Measurements from ENCODE around the gene ZNF407.

Gene ZNF407

DNA sequence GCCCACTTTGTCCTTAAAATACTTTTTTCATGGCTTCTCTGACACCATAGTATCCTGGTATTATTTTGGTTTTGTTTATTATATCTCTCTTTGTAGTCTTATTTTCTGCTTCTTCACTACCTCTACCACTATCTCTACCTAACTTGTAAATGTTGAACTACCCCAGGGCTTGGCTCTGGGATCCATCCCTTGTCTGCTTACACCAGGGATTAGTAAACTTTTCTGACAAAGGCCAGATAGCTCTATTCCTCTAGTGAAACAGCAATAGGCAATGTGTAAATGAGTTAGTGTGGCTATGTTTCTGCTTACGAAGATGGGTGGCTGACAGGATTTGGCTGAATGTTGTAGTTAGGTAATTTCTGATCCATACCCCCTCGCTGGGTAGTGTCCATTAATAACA lies 76.8 kb downstream of the ZNF407 start:
- ChIA-PET CTCF (no interaction called here), POLR2A (no interaction called here)
- TF ChIP-seq ZNF404 (tag by site-specific recombination; IDR thresholded peaks at IDR 0.05), result no peak
- TF ChIP-seq WT1 (tag by site-specific recombination; IDR thresholded peaks at IDR 0.05), result no peak
- TF ChIP-seq, protein P1, sequence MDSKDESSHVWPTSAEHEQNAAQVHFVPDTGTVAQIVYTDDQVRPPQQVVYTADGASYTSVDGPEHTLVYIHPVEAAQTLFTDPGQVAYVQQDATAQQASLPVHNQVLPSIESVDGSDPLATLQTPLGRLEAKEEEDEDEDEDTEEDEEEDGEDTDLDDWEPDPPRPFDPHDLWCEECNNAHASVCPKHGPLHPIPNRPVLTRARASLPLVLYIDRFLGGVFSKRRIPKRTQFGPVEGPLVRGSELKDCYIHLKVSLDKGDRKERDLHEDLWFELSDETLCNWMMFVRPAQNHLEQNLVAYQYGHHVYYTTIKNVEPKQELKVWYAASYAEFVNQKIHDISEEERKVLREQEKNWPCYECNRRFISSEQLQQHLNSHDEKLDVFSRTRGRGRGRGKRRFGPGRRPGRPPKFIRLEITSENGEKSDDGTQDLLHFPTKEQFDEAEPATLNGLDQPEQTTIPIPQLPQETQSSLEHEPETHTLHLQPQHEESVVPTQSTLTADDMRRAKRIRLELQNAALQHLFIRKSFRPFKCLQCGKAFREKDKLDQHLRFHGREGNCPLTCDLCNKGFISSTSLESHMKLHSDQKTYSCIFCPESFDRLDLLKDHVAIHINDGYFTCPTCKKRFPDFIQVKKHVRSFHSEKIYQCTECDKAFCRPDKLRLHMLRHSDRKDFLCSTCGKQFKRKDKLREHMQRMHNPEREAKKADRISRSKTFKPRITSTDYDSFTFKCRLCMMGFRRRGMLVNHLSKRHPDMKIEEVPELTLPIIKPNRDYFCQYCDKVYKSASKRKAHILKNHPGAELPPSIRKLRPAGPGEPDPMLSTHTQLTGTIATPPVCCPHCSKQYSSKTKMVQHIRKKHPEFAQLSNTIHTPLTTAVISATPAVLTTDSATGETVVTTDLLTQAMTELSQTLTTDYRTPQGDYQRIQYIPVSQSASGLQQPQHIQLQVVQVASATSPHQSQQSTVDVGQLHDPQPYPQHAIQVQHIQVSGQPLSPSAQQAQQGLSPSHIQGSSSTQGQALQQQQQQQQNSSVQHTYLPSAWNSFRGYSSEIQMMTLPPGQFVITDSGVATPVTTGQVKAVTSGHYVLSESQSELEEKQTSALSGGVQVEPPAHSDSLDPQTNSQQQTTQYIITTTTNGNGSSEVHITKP (tag by site-specific recombination; IDR thresholded peaks at IDR 0.05), result no peak
- no peak for TF ChIP-seq ZNF837 (tag by site-specific recombination; IDR thresholded peaks at IDR 0.05)
- no peak for TF ChIP-seq KLF16 (tag by site-specific recombination; IDR thresholded peaks at IDR 0.05)
- TF ChIP-seq, protein P2, sequence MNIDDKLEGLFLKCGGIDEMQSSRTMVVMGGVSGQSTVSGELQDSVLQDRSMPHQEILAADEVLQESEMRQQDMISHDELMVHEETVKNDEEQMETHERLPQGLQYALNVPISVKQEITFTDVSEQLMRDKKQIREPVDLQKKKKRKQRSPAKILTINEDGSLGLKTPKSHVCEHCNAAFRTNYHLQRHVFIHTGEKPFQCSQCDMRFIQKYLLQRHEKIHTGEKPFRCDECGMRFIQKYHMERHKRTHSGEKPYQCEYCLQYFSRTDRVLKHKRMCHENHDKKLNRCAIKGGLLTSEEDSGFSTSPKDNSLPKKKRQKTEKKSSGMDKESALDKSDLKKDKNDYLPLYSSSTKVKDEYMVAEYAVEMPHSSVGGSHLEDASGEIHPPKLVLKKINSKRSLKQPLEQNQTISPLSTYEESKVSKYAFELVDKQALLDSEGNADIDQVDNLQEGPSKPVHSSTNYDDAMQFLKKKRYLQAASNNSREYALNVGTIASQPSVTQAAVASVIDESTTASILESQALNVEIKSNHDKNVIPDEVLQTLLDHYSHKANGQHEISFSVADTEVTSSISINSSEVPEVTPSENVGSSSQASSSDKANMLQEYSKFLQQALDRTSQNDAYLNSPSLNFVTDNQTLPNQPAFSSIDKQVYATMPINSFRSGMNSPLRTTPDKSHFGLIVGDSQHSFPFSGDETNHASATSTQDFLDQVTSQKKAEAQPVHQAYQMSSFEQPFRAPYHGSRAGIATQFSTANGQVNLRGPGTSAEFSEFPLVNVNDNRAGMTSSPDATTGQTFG (tag by site-specific recombination; IDR thresholded peaks at IDR 0.05; ENCODE audit: borderline replicate concordance), result no peak
- TF ChIP-seq HOXD13 (CRISPR knock-in tag; IDR thresholded peaks at IDR 0.05; ENCODE audit: borderline replicate concordance), result no peak
- TF ChIP-seq SP7 (tag by site-specific recombination; IDR thresholded peaks at IDR 0.05), result no peak
- Histone ChIP-seq H3K9me3 (ENCODE audit: control insufficient read depth, insufficient read depth, low read depth, low read length) (no peaks in the 10 kb centered on the region; the same call in 1 of the 2 replicates), H3K27ac (ENCODE audit: extremely low read depth, low read depth, low read length) (no peak overlapping the region), H3K4me1 (ENCODE audit: control insufficient read depth, insufficient read depth, low read length) (no peaks in the 10 kb centered on the region), H3K36me3 (ENCODE audit: control insufficient read depth in 2 of 2, insufficient read depth in 1 of 2, low read length in 2 of 2) (peaks cover 0 to 4% of the 10 kb centered on the region in 2 experiments; a peak in 1 of 3 replicates), H3K4me3 (ENCODE audit: low read depth, low read length) (no peak overlapping the region)

DNA sequence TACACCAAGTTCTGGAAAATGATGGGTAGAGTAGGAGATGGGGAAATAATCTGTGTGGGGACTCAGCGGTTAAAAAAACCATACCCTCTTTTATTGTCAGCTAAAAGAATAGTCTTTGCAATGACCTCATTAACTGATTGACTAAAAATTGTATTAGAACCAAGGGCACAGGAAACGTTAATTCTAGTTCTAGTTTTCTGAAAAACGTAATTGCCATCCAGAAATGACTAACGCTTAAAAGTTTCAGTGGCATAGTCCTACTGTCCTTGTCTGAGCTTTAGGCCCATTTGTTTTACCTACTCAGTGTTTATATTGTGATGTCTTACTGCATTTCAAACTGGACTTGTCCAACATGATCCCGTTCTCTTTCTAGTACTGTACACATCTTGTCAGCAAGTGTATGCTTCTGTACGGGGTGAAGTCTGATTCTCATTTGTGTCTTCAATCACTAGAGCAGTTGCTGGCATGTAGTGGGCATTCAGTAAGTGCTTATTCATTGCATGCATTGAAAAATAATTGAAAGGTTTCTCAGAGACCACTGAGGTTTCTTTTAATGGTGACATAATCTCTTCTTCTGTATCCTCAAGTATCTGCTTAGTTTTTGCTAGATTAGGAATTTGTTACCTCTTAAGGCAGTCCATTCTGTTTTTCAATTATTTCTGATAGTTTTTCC lies 81.5 kb downstream of the ZNF407 start:
- CTCF ChIA-PET, result interaction anchor here (0.7 kb wide), 1 partner anchor 16 kb away, joined by 3 read pairs; no protein-coding TSS in a partner anchor
- POLR2A ChIA-PET, result no interaction called here
- peaks cover 0 to 4% of the 10 kb centered on the region in 2 experiments; a peak in 1 of 3 replicates for H3K36me3 ChIP-seq (ENCODE audit: control insufficient read depth in 2 of 2, insufficient read depth in 1 of 2, low read length in 2 of 2)
- no peak overlapping the region for H3K27ac ChIP-seq (ENCODE audit: extremely low read depth, low read depth, low read length)
- H3K4me3 ChIP-seq (ENCODE audit: low read depth, low read length), result no peak overlapping the region
- peaks cover 10% of the 10 kb centered on the region for H3K4me1 ChIP-seq (ENCODE audit: control insufficient read depth, insufficient read depth, low read length)
- no peaks in the 10 kb centered on the region; the same call in 1 of the 2 replicates for H3K9me3 ChIP-seq (ENCODE audit: control insufficient read depth, insufficient read depth, low read depth, low read length)
- TF ChIP-seq ZNF560 (tag by site-specific recombination; IDR thresholded peaks at IDR 0.05; ENCODE audit: borderline replicate concordance), result no peak
- no peak for TF ChIP-seq ZNF157 (tag by site-specific recombination; IDR thresholded peaks at IDR 0.05)
- no peak for TF ChIP-seq ZFP69B (tag by site-specific recombination; IDR thresholded peaks at IDR 0.05)
- TF ChIP-seq, protein P3, sequence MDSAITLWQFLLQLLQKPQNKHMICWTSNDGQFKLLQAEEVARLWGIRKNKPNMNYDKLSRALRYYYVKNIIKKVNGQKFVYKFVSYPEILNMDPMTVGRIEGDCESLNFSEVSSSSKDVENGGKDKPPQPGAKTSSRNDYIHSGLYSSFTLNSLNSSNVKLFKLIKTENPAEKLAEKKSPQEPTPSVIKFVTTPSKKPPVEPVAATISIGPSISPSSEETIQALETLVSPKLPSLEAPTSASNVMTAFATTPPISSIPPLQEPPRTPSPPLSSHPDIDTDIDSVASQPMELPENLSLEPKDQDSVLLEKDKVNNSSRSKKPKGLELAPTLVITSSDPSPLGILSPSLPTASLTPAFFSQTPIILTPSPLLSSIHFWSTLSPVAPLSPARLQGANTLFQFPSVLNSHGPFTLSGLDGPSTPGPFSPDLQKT (IDR thresholded peaks at IDR 0.05; ENCODE audit: borderline replicate concordance, low read depth, low read length), result no peak
- TF ChIP-seq, protein P4, sequence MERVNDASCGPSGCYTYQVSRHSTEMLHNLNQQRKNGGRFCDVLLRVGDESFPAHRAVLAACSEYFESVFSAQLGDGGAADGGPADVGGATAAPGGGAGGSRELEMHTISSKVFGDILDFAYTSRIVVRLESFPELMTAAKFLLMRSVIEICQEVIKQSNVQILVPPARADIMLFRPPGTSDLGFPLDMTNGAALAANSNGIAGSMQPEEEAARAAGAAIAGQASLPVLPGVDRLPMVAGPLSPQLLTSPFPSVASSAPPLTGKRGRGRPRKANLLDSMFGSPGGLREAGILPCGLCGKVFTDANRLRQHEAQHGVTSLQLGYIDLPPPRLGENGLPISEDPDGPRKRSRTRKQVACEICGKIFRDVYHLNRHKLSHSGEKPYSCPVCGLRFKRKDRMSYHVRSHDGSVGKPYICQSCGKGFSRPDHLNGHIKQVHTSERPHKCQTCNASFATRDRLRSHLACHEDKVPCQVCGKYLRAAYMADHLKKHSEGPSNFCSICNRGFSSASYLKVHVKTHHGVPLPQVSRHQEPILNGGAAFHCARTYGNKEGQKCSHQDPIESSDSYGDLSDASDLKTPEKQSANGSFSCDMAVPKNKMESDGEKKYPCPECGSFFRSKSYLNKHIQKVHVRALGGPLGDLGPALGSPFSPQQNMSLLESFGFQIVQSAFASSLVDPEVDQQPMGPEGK (tag by site-specific recombination; IDR thresholded peaks at IDR 0.05), result no peak
- no peak for TF ChIP-seq MYNN (tag by site-specific recombination; IDR thresholded peaks at IDR 0.05; ENCODE audit: borderline replicate concordance)
- no peak for TF ChIP-seq GLI4 (tag by site-specific recombination; IDR thresholded peaks at IDR 0.05)
- no peak for TF ChIP-seq HOXD13 (CRISPR knock-in tag; IDR thresholded peaks at IDR 0.05; ENCODE audit: borderline replicate concordance)
- no peak for TF ChIP-seq ZNF48 (tag by site-specific recombination; IDR thresholded peaks at IDR 0.05)
- no peak for TF ChIP-seq SETDB1 (IDR thresholded peaks at IDR 0.05; ENCODE audit: insufficient read length, low read length)
- no peak for TF ChIP-seq ZNF211 (tag by site-specific recombination; IDR thresholded peaks at IDR 0.05; ENCODE audit: low read depth)
- no peak for TF ChIP-seq ZNF664 (tag by site-specific recombination; IDR thresholded peaks at IDR 0.05)
- no peak for TF ChIP-seq ZSCAN16 (tag by site-specific recombination; IDR thresholded peaks at IDR 0.05)
- no peak for TF ChIP-seq ZNF544 (tag by site-specific recombination; IDR thresholded peaks at IDR 0.05)
- no peak for TF ChIP-seq ZNF549 (tag by site-specific recombination; IDR thresholded peaks at IDR 0.05)
- TF ChIP-seq, protein P5, sequence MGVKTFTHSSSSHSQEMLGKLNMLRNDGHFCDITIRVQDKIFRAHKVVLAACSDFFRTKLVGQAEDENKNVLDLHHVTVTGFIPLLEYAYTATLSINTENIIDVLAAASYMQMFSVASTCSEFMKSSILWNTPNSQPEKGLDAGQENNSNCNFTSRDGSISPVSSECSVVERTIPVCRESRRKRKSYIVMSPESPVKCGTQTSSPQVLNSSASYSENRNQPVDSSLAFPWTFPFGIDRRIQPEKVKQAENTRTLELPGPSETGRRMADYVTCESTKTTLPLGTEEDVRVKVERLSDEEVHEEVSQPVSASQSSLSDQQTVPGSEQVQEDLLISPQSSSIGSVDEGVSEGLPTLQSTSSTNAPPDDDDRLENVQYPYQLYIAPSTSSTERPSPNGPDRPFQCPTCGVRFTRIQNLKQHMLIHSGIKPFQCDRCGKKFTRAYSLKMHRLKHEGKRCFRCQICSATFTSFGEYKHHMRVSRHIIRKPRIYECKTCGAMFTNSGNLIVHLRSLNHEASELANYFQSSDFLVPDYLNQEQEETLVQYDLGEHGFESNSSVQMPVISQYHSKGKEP (tag by site-specific recombination; IDR thresholded peaks at IDR 0.05), result no peak
- no peak for TF ChIP-seq ZNF514 (tag by site-specific recombination; IDR thresholded peaks at IDR 0.05)

All from HEK293 (cell line).